A549 (cell line): ENCODE data around the gene CELF1. TPM values are rescaled to one million over a fixed set of nuclear protein-coding genes. Genes with fewer than 3 reads are reported as not detected.

Experiments
- ATAC-seq, 2 experiments: fragments of 200-7000 bp in 1 of 2; fragments of >200 bp in 1 of 2; cut with Nextera tagmentation in 1 of 2; cut with Tn5 transposase in 1 of 2; 3 replicates each; pipeline versions ENCODE4 v1.8.0 to v1.9.1; 2018 to 2020; ENCODE audit warnings: mild to moderate bottlenecking in 1 of 2, moderate library complexity in 1 of 2
- CTCF ChIA-PET: fragments of 300-600 bp; sonication (Branson Sonifier 250); formaldehyde crosslinking; extraction: SDS; loops from one replicate; lab custom pipeline; 2021; ENCODE audit warnings: antibody characterized with exemption, inconsistent platforms; lab: Yijun Ruan, JAX
- POLR2A ChIA-PET: fragments of 350-600 bp; formaldehyde crosslinking; extraction: SDS; loops from one replicate; lab custom pipeline; 2021; ENCODE audit warnings: antibody characterized with exemption, inconsistent platforms; lab: Yijun Ruan, JAX
- DNase-seq, 2 experiments: peaks; one replicate each; pipeline versions ENCODE4 v3.0.0 to v3.0.0-alpha.2; 2011 to 2016; ENCODE audit warnings: low read depth in 1 of 2, low spot score in 1 of 2
- FAIRE-seq: peaks from 2 replicates; lab custom pipeline; 2011; peaks lifted over from hg19 to GRCh38; lab: Jason Lieb, UNC
- H3K27ac ChIP-seq, 2 experiments: fragments of >200 bp; sonication (Bioruptor Twin); formaldehyde crosslinking; 3 replicates each; pipeline ENCODE4 v1.5.1; 2016 to 2017
- H3K4me1 ChIP-seq: fragments of >200 bp; sonication (Bioruptor Twin); formaldehyde crosslinking; 3 replicates; pipeline ENCODE4 v1.6.1; 2016
- H3K4me2 ChIP-seq: fragments of >200 bp; sonication (Bioruptor Twin); formaldehyde crosslinking; 3 replicates; pipeline ENCODE4 v1.6.1; 2016
- H3K4me3 ChIP-seq: fragments of >200 bp; sonication (Bioruptor Twin); formaldehyde crosslinking; 3 replicates; pipeline ENCODE4 v1.5.1; 2016
- H3K9me3 ChIP-seq: fragments of >200 bp; sonication (Bioruptor Twin); formaldehyde crosslinking; 3 replicates; pipeline ENCODE4 v1.6.1; 2016
- CBX8 ChIP-seq: fragments of 200-600 bp; sonication (generic); IDR thresholded peaks from 2 replicates; pipeline ENCODE4 v1.6.1; 2016
- CHD2 ChIP-seq: fragments of 150-350 bp; IDR thresholded peaks from 2 replicates; pipeline ENCODE4 v1.6.1; 2014; ENCODE audit warnings: low read length; ENCODE audit not compliant: partially characterized antibody
- CHD4 ChIP-seq: fragments of 200-600 bp; sonication (generic); IDR thresholded peaks from 2 replicates; pipeline ENCODE4 v1.6.1; 2016; ENCODE audit warnings: antibody characterized with exemption, mild to moderate bottlenecking, borderline replicate concordance
- EHMT2 ChIP-seq: fragments of 200-600 bp; sonication (generic); IDR thresholded peaks from 2 replicates; pipeline ENCODE4 v1.6.1; 2016; ENCODE audit warnings: antibody characterized with exemption, low read depth, mild to moderate bottlenecking, moderate library complexity
- ESRRA ChIP-seq: fragments of 150-350 bp; IDR thresholded peaks from 2 replicates; pipeline ENCODE4 v1.6.1; 2014; ENCODE audit warnings: mild to moderate bottlenecking, low read length, borderline replicate concordance
- FOSL2 ChIP-seq, 2 experiments: fragments of 450-650 bp in 1 of 2; fragments of >200 bp in 1 of 2; sonication (Bioruptor Twin) in 1 of 2; formaldehyde crosslinking; IDR thresholded peaks; 2 replicates each; pipeline versions ENCODE4 v1.5.0 to v1.6.1; 2016 to 2020; ENCODE audit warnings: mild to moderate bottlenecking in 1 of 2, moderate library complexity in 1 of 2
- FOXS1 ChIP-seq: fragments of 250-450 bp; sonication (Bioruptor Pico); IDR thresholded peaks from 2 replicates; pipeline ENCODE4 v1.5.0; 2020; ENCODE audit warnings: mild to moderate bottlenecking, moderate library complexity
- HOXA7 ChIP-seq: fragments of 250-450 bp; sonication (Bioruptor Pico); IDR thresholded peaks from 2 replicates; pipeline ENCODE4 v1.5.0; 2020; ENCODE audit warnings: mild to moderate bottlenecking, moderate library complexity
- HOXB5 ChIP-seq: fragments of 250-450 bp; sonication (Bioruptor Pico); IDR thresholded peaks from 2 replicates; pipeline ENCODE4 v1.5.0; 2020; ENCODE audit warnings: mild to moderate bottlenecking, moderate library complexity
- JUNB ChIP-seq: fragments of >200 bp; sonication (Bioruptor Twin); formaldehyde crosslinking; IDR thresholded peaks from 2 replicates; pipeline ENCODE4 v1.6.1; 2016
- KDM5A ChIP-seq: fragments of 200-600 bp; sonication (generic); IDR thresholded peaks from 2 replicates; pipeline ENCODE4 v1.6.1; 2016; ENCODE audit warnings: antibody characterized with exemption, mild to moderate bottlenecking
- NPAS2 ChIP-seq: fragments of 250-450 bp; sonication (Bioruptor Pico); IDR thresholded peaks from 2 replicates; pipeline ENCODE4 v1.8.0; 2022; ENCODE audit warnings: mild to moderate bottlenecking, moderate library complexity, borderline replicate concordance
- RCOR1 ChIP-seq: fragments of 150-350 bp; IDR thresholded peaks from 2 replicates; pipeline ENCODE4 v1.6.1; 2014; ENCODE audit warnings: antibody characterized with exemption, low read length, low read depth
- SMC3 ChIP-seq: fragments of >200 bp; sonication (Bioruptor Twin); formaldehyde crosslinking; IDR thresholded peaks from 3 replicates; pipeline ENCODE4 v1.6.1; 2018; ENCODE audit warnings: inconsistent platforms
- TFCP2L1 ChIP-seq: fragments of 250-450 bp; sonication (Bioruptor Pico); IDR thresholded peaks from 2 replicates; pipeline ENCODE4 v1.5.0; 2021; ENCODE audit warnings: mild to moderate bottlenecking
- ZFP36 ChIP-seq: fragments of 450-650 bp; IDR thresholded peaks from 2 replicates; pipeline ENCODE4 v1.6.1; 2014; ENCODE audit warnings: borderline replicate concordance; ENCODE audit not compliant: partially characterized antibody
- ZSCAN20 ChIP-seq: fragments of 250-450 bp; sonication (Bioruptor Pico); IDR thresholded peaks from 2 replicates; pipeline ENCODE4 v1.8.0; 2022; ENCODE audit warnings: mild to moderate bottlenecking, moderate library complexity
- WGBS: methylation state at CpG from one replicate; pipeline ENCODE4 v1.1.6; 2017; ENCODE audit errors: missing lambda C conversion rate; 5-methylcytosine and 5-hydroxymethylcytosine counted together
- polyA plus RNA-seq, 4 experiments: library from polyadenylated mRNA; depleted of rRNA in 3 of 4; stranded (reverse); fragments of >200 nt; fragmentation: RNase III in 1 of 4; extraction: RNeasy Plus Mini Kit Qiagen cat#74134 plus additional on column Dnase treatment in 1 of 4; gene quantifications; 2 replicates in 3 of 4; 3 replicates in 1 of 4; pipeline ENCODE4 v1.2.3, GENCODE V29; 2011 to 2017
- TF ChIP-seq, protein P1 (sequence below): IDR thresholded peaks from 2 replicates; pipeline ENCODE4 v1.6.1; 2012
- TF ChIP-seq, protein P2 (sequence below): fragments of 250-450 bp; sonication (Bioruptor Pico); IDR thresholded peaks from 2 replicates; pipeline ENCODE4 v1.5.0; 2021; ENCODE audit warnings: mild to moderate bottlenecking, moderate library complexity, borderline replicate concordance
- TF ChIP-seq, protein P3 (sequence below): fragments of 200-600 bp; sonication (generic); IDR thresholded peaks from 2 replicates; pipeline ENCODE4 v1.6.1; 2016; ENCODE audit warnings: antibody characterized with exemption, mild to moderate bottlenecking, moderate library complexity
- TF ChIP-seq, protein P4 (sequence below): fragments of >200 bp; sonication (Bioruptor Twin); formaldehyde crosslinking; IDR thresholded peaks from 3 replicates; pipeline ENCODE4 v1.5.1; 2016

CELF1 gene
- polyA plus RNA-seq, 2 of the 4 experiments (the other 2 are of a cell fraction): 53.8 to 138 TPM

DNA sequence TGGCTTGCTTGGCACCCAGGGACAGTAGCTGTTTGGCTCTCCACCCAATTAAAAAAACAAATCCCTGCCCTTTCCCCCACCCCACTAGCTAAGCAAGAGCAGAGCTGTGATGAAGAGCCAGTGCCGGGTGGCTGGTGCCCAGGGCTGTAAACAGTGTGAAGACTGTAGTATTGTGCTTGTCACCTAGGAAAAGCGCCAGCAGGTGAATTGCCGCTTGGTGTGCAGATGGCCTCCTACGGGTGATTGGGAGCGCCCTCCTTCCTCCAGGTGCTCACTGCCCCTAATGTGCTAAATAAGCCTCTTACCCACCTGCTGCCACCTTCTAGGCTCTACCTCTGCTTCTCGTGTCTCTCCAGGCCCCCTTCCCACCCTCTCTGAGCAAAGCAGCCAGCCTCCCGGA, 85.6 kb downstream of the CELF1 start:
- ChIA-PET CTCF (interaction anchor here (1.4 to 5.8 kb wide), 2 partner anchors 11 to 13 kb away, joined by 4 to 48 read pairs; no protein-coding TSS in a partner anchor), POLR2A (no interaction called here)
- Histone ChIP-seq H3K27ac (peak overlapping the region in 1 of 2 experiments; percentile 58; a peak in 2 of 6 replicates), H3K4me2 (peak overlapping the region; percentile 6; the same call in 1 of the 3 replicates), H3K4me1 (peaks cover 12% of the 10 kb centered on the region), H3K4me3 (no peak overlapping the region), H3K9me3 (no peaks in the 10 kb centered on the region)
- FAIRE-seq (no peak), ATAC-seq (peak in 1 of 2 experiments; percentile 11; a peak in 2 of 6 replicates), DNase-seq (no peak)
- WGBS: 91% methylated on average over 7 of the region's 7 CpGs
- TF ChIP-seq ESRRA: no peak
- no peak for TF ChIP-seq RCOR1
- TF ChIP-seq TFCP2L1 (CRISPR knock-in tag): no peak
- TF ChIP-seq, protein P1, sequence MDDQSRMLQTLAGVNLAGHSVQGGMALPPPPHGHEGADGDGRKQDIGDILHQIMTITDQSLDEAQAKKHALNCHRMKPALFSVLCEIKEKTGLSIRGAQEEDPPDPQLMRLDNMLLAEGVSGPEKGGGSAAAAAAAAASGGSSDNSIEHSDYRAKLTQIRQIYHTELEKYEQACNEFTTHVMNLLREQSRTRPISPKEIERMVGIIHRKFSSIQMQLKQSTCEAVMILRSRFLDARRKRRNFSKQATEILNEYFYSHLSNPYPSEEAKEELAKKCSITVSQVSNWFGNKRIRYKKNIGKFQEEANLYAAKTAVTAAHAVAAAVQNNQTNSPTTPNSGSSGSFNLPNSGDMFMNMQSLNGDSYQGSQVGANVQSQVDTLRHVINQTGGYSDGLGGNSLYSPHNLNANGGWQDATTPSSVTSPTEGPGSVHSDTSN: no peak
- TF ChIP-seq, protein P2, sequence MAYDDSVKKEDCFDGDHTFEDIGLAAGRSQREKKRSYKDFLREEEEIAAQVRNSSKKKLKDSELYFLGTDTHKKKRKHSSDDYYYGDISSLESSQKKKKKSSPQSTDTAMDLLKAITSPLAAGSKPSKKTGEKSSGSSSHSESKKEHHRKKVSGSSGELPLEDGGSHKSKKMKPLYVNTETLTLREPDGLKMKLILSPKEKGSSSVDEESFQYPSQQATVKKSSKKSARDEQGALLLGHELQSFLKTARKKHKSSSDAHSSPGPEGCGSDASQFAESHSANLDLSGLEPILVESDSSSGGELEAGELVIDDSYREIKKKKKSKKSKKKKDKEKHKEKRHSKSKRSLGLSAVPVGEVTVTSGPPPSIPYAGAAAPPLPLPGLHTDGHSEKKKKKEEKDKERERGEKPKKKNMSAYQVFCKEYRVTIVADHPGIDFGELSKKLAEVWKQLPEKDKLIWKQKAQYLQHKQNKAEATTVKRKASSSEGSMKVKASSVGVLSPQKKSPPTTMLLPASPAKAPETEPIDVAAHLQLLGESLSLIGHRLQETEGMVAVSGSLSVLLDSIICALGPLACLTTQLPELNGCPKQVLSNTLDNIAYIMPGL: no peak
- no peak for TF ChIP-seq NPAS2 (CRISPR knock-in tag)
- no peak for TF ChIP-seq SMC3
- TF ChIP-seq ZSCAN20 (CRISPR knock-in tag): no peak

DNA sequence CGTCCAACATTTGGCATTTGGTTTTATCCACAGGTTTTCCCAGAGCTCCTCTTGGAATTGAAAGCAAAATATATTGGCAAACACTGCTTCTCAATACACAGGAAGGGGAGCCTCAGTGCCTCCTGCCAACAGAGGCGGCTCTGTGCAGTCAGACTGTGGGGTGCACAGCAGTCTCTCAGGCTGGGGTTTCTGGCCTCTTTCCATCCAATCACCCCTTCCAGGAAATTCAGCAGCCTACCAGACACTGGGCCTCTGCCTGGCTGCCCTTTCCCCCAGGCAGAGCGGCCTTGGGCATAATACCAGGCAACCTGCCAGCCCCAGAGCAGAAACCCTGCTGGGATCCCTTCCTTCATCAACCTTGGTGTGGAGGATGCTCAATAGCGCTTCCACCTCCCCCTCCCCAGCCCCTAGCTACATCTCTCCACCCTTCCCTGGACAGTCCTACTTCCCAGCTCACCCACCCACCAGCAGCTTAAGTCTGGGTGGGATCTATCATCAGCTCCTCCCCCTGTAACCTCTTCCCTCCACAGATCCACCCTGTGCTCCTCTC, 86.2 kb downstream of the CELF1 start:
- CTCF ChIA-PET: interaction anchor here (1.4 to 5.8 kb wide), 4 partner anchors 10 to 93 kb away, joined by 3 to 48 read pairs (median 5); no protein-coding TSS in a partner anchor
- WGBS: 73% methylated on average over 4 of the region's 4 CpGs
- H3K4me3 ChIP-seq: no peak overlapping the region
- H3K4me1 ChIP-seq: peaks cover 12% of the 10 kb centered on the region
- peak overlapping the region; percentile 6; the same call in 1 of the 3 replicates for H3K4me2 ChIP-seq
- FAIRE-seq (no peak), DNase-seq (no peak)
- POLR2A ChIA-PET: no interaction called here
- no peaks in the 10 kb centered on the region for H3K9me3 ChIP-seq
- H3K27ac ChIP-seq: peak overlapping the region in 1 of 2 experiments; percentile 58; a peak in 2 of 6 replicates
- TF ChIP-seq CBX8 (no peak), EHMT2 (no peak), KDM5A (no peak), FOXS1 (CRISPR knock-in tag) (no peak)
- TF ChIP-seq, all 56 proteins: peak for 0
- ATAC-seq: peak in 1 of 2 experiments; percentile 41; a peak in 3 of 6 replicates

DNA sequence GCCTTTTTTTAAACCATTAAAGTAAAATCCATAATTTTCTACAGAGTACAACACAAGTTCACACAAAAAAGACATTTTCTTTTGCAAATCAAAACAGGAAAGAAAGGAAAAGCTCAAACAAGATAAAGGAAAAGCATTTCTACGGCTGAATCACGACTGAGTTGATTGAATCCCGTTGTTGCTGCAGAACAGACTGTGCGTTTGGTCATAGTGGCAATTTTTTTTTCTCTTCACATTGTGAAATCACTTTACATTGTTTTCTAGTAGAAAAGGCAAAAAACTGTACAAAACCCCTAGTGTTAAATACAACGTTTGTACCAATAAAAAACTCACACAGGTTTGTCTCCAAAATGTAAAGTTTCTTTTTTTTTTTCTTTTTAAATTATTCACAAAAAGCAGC, 86.7 kb downstream of the CELF1 start:
- H3K4me1 ChIP-seq: peaks cover 12% of the 10 kb centered on the region
- DNase-seq: no peak
- H3K27ac ChIP-seq: no peak overlapping the region
- FAIRE-seq: no peak
- H3K4me2 ChIP-seq: no peak overlapping the region
- no peak for ATAC-seq
- CTCF ChIA-PET: interaction anchor here (1.5 to 5.8 kb wide), 3 partner anchors 9 to 92 kb away, joined by 3 to 48 read pairs (median 6); no protein-coding TSS in a partner anchor
- TF ChIP-seq, protein P3, sequence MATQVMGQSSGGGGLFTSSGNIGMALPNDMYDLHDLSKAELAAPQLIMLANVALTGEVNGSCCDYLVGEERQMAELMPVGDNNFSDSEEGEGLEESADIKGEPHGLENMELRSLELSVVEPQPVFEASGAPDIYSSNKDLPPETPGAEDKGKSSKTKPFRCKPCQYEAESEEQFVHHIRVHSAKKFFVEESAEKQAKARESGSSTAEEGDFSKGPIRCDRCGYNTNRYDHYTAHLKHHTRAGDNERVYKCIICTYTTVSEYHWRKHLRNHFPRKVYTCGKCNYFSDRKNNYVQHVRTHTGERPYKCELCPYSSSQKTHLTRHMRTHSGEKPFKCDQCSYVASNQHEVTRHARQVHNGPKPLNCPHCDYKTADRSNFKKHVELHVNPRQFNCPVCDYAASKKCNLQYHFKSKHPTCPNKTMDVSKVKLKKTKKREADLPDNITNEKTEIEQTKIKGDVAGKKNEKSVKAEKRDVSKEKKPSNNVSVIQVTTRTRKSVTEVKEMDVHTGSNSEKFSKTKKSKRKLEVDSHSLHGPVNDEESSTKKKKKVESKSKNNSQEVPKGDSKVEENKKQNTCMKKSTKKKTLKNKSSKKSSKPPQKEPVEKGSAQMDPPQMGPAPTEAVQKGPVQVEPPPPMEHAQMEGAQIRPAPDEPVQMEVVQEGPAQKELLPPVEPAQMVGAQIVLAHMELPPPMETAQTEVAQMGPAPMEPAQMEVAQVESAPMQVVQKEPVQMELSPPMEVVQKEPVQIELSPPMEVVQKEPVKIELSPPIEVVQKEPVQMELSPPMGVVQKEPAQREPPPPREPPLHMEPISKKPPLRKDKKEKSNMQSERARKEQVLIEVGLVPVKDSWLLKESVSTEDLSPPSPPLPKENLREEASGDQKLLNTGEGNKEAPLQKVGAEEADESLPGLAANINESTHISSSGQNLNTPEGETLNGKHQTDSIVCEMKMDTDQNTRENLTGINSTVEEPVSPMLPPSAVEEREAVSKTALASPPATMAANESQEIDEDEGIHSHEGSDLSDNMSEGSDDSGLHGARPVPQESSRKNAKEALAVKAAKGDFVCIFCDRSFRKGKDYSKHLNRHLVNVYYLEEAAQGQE: no peak
- TF ChIP-seq, protein P4, sequence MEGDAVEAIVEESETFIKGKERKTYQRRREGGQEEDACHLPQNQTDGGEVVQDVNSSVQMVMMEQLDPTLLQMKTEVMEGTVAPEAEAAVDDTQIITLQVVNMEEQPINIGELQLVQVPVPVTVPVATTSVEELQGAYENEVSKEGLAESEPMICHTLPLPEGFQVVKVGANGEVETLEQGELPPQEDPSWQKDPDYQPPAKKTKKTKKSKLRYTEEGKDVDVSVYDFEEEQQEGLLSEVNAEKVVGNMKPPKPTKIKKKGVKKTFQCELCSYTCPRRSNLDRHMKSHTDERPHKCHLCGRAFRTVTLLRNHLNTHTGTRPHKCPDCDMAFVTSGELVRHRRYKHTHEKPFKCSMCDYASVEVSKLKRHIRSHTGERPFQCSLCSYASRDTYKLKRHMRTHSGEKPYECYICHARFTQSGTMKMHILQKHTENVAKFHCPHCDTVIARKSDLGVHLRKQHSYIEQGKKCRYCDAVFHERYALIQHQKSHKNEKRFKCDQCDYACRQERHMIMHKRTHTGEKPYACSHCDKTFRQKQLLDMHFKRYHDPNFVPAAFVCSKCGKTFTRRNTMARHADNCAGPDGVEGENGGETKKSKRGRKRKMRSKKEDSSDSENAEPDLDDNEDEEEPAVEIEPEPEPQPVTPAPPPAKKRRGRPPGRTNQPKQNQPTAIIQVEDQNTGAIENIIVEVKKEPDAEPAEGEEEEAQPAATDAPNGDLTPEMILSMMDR: no peak
- TF ChIP-seq FOSL2 (IDR thresholded peaks at IDR 0.05) (no peak), FOSL2 (CRISPR knock-in tag; IDR thresholded peaks at IDR 0.05) (no peak), CHD4 (no peak), HOXB5 (CRISPR knock-in tag) (no peak), RCOR1 (no peak), HOXA7 (CRISPR knock-in tag) (no peak), CHD2 (no peak), ZFP36 (no peak), JUNB (no peak)
- POLR2A ChIA-PET: no interaction called here
- no peaks in the 10 kb centered on the region for H3K9me3 ChIP-seq
- WGBS: 75% methylated on average over 5 of the region's 5 CpGs
- no peak overlapping the region for H3K4me3 ChIP-seq
